HG03521 (cell line): ENCODE data around the gene TTLL6.
A peak's percentile ranks its signal among the peaks of the same experiment; 100 is the strongest.
"Not testable (repeated sequence)": the region's sequence is repeated elsewhere in the genome, so short reads cannot be mapped to it uniquely, and the experiment has no call there.

Experiments
- ATAC-seq: cut with Tn5 transposase; IDR thresholded peaks from one replicate; pipeline ENCODE4 v1.9.1; 2021; ENCODE audit warnings: mild to moderate bottlenecking, moderate library complexity; ENCODE audit not compliant: unreplicated experiment

TTLL6 gene

GRCh38 chr17:48816774-48817590 lies at the start of gene TTLL6:
TTLL6 (minus strand) TSS chr17:48817229; CDS start chr17:48817072, 157 bp downstream.
- no peak for ATAC-seq

- no peak for ATAC-seq
Observed at GRCh38 chr17:48860456-48860855, 43.4 kb upstream of the TTLL6 start.

GRCh38 chr17:48860034-48860433 lies 43.0 kb upstream of the TTLL6 start:
- no peak for ATAC-seq

GRCh38 chr17:48856122-48856821 lies 39.2 kb upstream of the TTLL6 start:
- ATAC-seq, result no peak

- no peak for ATAC-seq
Observed at GRCh38 chr17:48854774-48855476, 37.9 kb upstream of the TTLL6 start.

- no peak for ATAC-seq
Observed at GRCh38 chr17:48850792-48851323, 33.8 kb upstream of the TTLL6 start.

GRCh38 chr17:48843187-48843900 lies 26.3 kb upstream of the TTLL6 start:
- no peak for ATAC-seq

- ATAC-seq, result no peak
Observed at GRCh38 chr17:48842746-48843145, 25.7 kb upstream of the TTLL6 start.

- peak; percentile 84 for ATAC-seq
Observed at GRCh38 chr17:48841395-48841831, 24.4 kb upstream of the TTLL6 start.

- ATAC-seq, result no peak
Observed at GRCh38 chr17:48840441-48840840, 23.4 kb upstream of the TTLL6 start.

- ATAC-seq, result not testable (repeated sequence)
Observed at GRCh38 chr17:48837458-48837857, 20.4 kb upstream of the TTLL6 start.

- no peak for ATAC-seq
Observed at GRCh38 chr17:48835971-48836370, 18.9 kb upstream of the TTLL6 start.

- ATAC-seq, result no peak
Observed at GRCh38 chr17:48834973-48835372, 17.9 kb upstream of the TTLL6 start.

- no peak for ATAC-seq
Observed at GRCh38 chr17:48831549-48831883, 14.5 kb upstream of the TTLL6 start.

GRCh38 chr17:48830840-48831548 lies 14.0 kb upstream of the TTLL6 start, which contains the start of gene CALCOCO2:
CALCOCO2 (plus strand) TSS chr17:48831035; CDS start chr17:48841708, 10,673 bp downstream.
- ATAC-seq, result peak; percentile 86

GRCh38 chr17:48825446-48826381 lies 8.7 kb upstream of the TTLL6 start:
- no peak for ATAC-seq

- ATAC-seq, result not testable (repeated sequence)
Observed at GRCh38 chr17:48820936-48821335, 3.9 kb upstream of the TTLL6 start.

- no peak for ATAC-seq
Observed at GRCh38 chr17:48819466-48819865, 2.4 kb upstream of the TTLL6 start.

GRCh38 chr17:48818361-48818841 lies 1.4 kb upstream of the TTLL6 start:
- no peak for ATAC-seq
